GM18502 (cell line): ENCODE measurements around the gene OPCML.

Source experiments
- ATAC-seq: cut with Tn5 transposase; IDR thresholded peaks from one replicate; pipeline ENCODE4 v1.9.1; 2021; ENCODE audit warnings: mild to moderate bottlenecking; ENCODE audit not compliant: unreplicated experiment, poor library complexity

Gene OPCML

DNA sequence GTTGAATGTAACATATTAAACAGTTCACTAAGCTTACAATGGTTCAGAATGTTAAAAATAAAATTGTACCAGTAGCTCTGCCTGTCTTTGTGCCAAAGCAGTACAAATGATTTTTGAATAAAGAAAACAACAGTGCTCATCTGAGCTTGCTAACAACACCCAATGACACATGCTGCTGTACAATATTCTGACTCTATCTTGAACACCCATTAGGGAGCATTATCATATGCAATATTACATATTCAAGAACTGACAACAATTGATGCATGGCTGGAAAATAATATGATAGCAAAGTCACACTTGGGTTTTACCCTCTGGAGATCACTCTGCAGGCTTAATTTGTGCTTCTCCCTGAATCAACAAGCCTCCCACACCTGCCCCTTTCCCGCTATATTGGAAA is 953.7 kb downstream of the OPCML start:
- no peak for ATAC-seq

- ATAC-seq = no peak
Measured at GRCh38 chr11:132576706-132577105, 955.6 kb downstream of the OPCML start.

GRCh38 chr11:132564091-132564885 is 968.0 kb downstream of the OPCML start:
- no peak for ATAC-seq

GRCh38 chr11:132563050-132563449 is 969.3 kb downstream of the OPCML start:
- no peak for ATAC-seq

DNA sequence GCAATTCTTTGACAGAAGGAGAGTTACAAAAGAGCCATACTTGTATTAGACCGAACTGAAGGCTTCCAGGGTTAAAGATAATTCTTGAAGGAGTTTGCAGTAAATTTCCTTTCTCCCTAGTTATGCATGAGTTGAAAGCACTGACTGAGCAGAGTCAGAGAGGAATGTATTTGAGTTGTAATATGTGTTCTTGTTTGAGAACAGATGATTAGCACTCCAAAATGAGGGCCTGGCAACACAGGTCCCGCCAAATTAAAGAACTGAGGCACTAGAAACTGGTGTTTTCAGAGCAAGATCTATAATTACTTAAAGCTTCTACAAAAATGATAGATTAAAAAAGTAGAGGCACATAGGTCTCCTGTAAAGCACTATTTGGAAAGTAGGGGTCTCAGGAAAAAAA is 970.4 kb downstream of the OPCML start:
- ATAC-seq = no peak

DNA sequence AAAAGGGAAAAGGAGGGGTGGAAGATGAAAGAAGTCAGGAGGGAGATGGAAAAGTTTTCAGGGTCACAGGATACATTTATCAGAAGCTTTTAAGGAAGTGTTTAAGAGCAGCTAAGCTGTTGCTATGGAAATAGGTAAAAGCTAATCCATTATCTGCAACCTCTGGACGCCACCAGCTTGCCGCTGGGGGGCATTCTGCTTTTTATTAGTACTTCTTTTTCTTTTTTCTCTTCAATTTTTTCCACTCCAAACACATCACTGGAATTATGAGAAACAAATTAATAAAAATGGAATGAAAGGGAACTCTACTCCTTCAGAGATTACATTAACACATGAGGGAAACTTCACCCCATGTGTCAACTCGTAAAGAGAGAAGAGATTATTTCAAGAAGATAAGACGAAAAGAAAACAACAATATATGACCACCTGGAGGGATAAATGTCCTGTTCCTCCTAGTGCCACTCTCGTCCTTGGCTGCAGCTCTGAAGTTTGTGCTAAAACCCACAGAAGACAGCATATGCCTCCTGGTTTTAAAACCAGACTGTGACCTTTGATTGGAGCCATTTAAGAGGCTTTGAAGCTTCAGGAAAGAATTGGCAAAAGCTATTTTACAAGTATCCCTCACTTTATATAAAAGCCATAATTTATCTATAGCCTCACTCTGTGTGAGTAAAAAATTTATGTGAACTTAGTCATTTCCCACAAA is 972.8 kb downstream of the OPCML start:
- no peak for ATAC-seq

DNA sequence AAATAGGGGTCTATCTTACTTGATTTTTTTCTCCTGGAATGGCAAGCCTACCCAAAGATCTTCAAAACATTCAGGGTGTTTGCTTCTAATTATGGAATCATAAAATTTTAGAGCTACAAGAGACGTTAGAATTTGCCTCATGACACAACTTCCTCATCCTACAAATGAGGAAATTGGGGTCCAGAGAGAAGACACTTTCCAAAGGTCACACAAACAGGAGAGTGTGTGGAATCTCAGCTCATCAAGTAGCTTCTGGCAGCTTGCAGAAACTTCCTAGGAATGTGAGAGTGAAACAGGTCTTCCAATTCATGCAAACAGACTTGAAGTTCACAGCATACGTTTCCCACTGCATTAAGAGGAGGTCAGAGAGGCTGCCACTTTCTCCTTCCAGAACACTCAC is 976.0 kb downstream of the OPCML start:
- no peak for ATAC-seq

GRCh38 chr11:132555617-132556016 is 976.7 kb downstream of the OPCML start:
- ATAC-seq = no peak

- no peak for ATAC-seq
Measured at GRCh38 chr11:132551016-132551415, 981.3 kb downstream of the OPCML start.

- no peak for ATAC-seq
Measured at GRCh38 chr11:132549561-132549960, 982.7 kb downstream of the OPCML start.

DNA sequence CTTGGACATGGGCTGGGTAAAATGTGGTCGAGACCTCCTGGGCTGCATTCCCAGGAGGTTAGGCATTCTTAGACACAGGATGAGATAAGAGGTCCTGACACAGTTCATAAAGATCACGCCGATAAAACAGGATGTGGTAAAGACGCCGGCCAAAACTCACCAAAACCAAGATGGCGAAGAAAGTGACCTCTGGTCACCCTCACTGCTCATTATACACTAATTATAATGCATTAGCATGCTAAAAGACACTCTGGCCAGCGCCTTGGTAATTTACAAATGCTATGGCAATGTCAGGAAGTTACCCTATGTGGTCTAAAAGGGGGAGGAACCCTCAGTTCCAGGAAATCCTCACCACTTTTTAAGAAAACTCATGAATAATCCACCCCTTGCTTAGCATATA is 983.3 kb downstream of the OPCML start:
- ATAC-seq = no peak

DNA sequence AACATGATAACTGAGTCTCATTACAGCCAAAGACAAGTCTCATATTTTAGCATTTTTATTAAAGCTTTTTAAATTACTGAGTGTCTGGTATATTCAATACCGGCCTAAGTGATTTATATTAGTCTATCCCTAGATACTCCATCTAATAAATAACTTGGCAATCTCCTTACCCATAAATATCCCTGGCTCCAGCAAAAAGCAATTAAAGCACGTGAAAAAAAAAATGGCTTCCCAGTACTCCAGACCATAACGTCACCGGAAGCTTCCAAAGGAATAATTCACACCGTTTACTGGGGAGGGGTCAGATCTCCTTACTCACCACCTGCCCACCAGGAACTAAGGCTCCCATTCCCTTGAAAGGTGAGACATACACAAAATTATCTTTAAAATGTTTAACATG is 988.3 kb downstream of the OPCML start:
- ATAC-seq = no peak

- no peak for ATAC-seq
Measured at GRCh38 chr11:132541794-132542193, 990.5 kb downstream of the OPCML start.

- no peak for ATAC-seq
Measured at GRCh38 chr11:132540581-132540980, 991.7 kb downstream of the OPCML start.

- ATAC-seq = no peak
Measured at GRCh38 chr11:132539590-132540368, 992.5 kb downstream of the OPCML start.

DNA sequence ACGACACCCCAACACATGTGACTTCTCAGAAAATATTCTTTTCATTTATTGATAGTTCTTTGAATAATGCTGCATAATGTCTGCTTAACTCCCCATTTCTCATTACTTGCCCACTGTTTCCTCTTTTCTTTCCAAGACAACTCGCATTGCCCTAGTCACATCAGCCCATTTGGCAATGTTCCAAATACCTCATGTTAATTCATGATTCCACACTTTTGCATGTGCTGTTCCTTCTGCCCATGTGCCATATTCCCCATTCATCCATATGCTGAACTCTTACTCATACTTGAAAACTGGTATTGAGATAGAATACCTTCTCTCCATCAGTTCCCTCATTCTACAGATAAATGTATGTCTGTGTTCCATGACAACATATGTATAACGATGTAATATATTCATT is 993.7 kb downstream of the OPCML start:
- ATAC-seq = no peak

- ATAC-seq = no peak
Measured at GRCh38 chr11:132535830-132536229, 996.5 kb downstream of the OPCML start.

DNA sequence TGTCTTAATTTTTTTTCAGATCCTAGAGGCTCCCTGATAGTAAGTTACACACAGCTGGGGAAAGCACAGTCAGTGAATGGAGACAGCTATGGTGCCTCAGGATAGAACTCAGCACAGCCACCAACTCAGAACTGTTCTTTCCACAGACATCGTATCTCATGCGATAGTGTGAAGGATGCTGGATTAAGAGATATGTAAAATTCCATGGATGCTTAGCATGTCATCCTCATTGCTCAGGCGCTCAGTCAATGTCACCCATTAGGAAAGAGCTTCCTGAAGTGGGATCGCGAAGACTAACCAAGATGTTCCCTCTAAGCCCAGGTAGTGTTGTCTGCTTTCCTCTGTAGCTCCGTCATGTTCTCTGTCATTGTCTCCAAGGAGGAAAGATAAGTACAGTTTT is 1000.4 kb downstream of the OPCML start:
- ATAC-seq = no peak

DNA sequence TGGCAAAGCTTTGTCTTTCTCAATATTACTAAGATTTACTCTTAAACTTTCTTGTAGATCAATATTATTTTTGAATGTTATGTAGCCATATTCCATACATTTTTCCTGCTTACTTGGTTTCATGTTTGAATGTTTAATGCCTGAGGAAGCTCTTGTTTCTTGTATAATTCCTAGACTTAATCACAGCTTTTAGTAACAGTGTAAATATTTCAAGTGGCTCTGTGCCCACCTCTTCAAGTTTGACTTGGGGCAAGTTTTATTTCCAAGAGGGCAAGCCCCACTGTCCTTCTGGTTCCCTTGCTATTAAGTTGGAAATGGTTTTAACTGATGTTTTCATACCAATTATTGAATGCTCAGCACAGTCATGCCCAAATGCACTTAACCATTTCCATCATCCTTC is 1004.1 kb downstream of the OPCML start:
- ATAC-seq = no peak

DNA sequence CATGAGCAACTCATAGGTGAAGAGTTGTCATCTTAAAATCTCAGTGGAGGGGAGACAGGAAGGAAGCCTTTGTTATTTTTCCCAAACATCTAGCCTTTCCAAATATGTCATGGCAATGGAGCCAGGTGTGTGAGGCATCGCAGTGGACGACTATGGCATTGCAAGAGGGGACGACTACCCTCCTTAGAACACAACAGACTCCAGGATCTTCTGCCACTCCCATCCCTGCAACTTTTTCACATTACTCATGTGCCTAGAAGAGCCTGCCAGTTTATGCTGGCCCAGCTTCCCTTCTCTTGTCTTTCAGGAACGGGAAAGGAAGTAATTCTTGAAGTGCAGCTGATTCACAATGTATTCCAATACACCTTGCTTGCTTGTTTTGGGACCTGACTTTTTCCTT is 1008.4 kb downstream of the OPCML start:
- ATAC-seq = no peak

DNA sequence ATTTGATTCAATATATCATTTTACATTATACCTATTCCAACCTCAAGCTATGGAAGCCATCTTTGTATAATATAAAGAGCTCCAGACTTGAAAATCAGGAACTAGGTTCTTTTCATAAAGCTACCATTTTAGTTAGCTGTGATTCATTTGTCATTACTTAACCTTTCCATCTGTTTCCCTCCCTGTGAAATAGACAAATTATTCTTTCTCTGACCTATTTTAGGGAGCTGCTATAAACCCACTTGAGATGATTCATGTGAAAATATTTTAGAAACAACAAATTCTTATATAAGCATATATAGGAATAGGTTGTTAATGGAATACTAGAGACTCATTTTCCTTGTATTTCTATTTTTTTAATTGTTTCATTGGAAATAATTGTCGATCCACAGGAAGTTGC is 1012.1 kb downstream of the OPCML start:
- no peak for ATAC-seq
